NCI-H82 (cell line): Measurements from ENCODE around the gene ARMC10.
"Not testable (repeated sequence)": the region's sequence is repeated elsewhere in the genome, so short reads cannot be mapped to it uniquely, and the experiment has no call there.

Source experiments
- DNase-seq: peaks from one replicate; lab custom pipeline; 2025; lab: John Stamatoyannopoulos, UW

The ARMC10 gene

DNA sequence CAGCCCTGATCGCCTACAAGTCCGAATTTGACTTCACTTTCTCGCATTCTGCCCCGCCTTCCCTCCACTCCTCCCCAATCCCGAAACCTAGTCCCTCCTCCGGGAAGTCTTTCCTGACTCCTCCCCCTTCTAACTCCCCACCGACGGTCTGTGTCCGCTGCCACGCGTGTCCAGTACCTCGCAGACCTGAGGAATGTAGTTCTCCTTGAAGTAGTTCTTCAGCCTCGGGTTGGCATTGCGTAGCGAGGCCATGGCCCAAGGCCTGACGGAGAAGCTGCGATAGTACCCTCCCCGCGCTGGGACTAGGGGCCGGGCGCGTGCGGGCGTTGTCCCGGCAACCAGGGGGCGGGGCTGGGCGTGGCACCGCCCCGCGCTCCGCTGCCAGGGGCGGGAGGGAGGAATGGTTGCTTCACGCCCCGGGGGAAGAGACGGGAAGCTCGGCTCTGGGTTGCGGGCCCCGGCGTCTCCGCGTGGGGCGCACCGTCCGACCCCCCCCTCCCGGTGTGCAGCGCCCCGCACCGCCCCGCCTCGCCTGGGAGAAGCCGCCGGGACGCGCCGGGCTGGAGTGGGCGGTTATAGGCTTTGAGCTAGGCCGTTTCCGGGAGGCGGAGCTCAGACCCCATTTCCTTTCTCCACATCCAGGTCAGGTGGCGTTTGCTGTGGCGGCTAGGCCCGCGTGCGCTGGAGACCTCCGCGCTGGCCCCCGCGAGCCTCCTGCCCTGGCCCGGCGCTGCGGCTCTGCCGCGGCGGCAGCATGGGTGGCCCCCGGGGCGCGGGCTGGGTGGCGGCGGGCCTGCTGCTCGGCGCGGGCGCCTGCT is at the start of gene ARMC10, which contains the start of gene FBXL13:
Gene ARMC10 (plus strand): TSS at position 622 of the 818 bp plus-strand sequence. CDS start 133 bp downstream, at position 755.
Gene FBXL13 (minus strand): TSS at position 278 of the 818 bp plus-strand sequence.
- DNase-seq, result peak; percentile 93

DNA sequence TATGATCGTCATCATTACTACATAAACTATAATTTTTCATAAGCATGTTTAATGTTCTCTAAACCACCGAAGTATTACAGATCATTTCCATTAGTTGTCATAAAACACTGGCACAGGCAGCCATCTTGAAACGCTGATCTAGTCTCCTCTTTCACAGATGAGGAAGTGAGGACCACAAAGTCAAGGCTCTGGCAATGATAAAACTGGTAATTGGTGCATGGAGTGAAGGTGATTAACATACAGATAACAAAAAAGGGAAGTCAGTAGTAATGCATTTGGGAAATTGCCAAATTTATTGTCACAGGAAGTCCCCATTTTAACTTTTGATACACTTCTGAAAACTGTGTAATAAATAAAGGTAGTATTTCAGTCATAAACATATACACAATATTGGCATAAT is 49.6 kb upstream of the ARMC10 start:
- no peak for DNase-seq

DNA sequence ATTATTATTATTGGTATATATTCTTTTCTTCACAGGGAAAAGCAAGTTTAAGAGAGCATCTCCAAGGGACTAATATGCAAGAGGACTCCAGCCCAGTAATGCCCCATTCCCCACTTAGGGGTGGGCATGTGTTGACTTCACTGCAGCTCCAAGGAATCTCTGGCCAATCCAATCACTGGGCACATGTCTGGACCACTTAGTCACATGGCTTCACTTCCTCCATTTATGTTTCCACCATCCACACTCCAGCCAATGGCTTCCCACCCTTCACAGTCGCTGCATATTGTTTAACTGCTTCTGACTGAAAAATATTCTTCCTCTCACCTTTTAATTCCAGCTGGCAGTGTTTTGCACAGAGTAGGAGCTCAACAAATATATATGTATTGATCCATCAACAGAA is 43.9 kb upstream of the ARMC10 start:
- DNase-seq, result no peak

DNA sequence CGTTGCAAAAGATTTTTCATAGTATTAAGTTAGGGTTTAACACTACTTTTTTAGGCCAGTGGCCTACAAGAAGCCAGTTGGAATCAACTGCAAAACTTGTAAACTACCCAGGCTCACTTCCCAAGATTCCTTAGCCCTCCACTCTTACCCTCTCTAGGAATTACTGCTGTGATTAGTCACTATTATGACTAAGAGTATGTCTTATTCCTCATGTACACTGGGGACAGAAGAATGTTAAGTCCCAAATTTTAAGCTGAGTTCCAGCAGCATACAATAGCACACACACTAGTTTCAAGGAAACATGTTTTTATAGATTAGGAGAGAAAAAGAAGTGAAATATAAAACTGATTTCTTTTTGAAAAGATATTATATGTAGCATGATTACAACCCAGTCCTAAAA is 43.2 kb upstream of the ARMC10 start:
- DNase-seq, result no peak

DNA sequence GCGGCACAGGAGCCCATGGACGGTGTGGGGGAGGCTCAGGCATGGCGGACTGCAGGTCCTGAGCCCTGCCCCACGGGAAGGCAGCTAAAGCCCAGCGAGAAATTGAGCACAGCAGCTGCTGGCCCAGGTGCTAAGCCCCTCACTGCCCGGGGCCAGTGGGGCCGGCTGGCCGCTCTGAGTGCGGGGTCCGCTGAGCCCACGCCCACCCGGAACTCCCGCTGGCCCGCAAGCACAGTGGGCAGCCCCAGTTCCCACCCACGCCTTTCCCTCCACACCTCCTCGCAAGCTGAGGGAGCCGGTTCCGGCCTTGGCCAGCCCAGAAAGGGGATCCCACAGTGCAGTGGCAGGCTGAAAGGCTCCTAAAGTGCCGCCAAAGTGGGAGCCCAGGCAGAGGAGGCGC is 40.6 kb upstream of the ARMC10 start:
- DNase-seq, result not testable (repeated sequence)

DNA sequence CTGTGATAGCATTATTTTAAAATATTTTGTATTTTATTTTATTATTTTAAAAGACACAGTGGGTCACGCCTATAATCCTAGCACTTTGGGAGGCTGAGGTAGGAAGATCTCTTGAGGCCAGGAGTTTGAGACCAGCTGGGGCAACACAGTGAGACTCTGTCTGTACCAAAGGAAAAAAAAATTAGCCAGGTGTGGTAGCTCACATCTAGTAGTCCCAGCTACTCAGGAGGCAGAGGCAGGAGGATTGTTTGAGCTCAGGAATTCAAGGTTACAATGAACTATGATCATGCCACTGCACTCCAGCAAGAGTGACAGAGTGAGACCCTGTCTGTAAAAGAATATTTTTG is 37.5 kb upstream of the ARMC10 start:
- DNase-seq, result no peak

DNA sequence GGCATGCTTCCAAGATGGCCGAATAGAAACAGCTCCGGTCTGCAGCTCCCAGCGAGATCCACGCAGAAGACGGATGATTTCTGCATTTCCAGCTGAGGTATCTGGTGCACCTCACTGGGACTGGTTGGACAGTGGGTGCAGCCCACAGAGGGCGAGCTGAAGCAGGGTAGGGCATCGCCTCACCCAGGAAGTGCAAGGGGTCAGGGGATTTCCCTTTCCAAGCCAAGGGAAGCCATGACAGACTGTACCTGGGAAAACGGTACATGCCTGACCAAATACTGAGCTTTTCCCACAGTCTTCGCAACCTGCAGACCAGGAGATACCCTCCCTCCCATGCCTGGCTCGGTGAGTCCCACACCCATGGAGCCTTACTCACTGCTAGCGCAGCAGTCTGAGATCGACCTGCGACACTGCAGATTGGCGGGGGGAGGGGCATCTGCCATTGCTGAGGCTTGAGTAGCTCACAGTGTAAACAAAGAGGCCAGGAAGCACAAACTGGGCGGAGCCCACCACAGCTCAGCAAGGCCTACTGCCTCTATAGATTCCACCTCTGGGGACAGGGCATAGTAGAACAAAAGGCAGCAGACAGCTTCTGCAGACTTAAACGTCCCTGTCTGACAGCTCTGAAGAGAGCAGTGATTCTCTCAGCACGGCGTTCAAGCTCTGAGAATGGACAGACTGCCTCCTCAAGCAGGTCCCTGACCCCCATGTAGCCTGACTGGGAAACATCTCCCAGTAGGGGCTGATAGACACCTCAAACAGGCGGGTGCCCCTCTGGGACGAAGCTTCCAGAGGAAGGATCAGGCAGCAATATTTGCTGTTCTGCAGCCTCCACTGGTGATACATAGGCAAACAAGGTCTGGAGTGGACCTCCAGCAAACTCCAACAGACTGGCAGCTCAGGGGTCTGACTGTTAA is 36.9 kb upstream of the ARMC10 start:
- DNase-seq, result peak; percentile 26

DNA sequence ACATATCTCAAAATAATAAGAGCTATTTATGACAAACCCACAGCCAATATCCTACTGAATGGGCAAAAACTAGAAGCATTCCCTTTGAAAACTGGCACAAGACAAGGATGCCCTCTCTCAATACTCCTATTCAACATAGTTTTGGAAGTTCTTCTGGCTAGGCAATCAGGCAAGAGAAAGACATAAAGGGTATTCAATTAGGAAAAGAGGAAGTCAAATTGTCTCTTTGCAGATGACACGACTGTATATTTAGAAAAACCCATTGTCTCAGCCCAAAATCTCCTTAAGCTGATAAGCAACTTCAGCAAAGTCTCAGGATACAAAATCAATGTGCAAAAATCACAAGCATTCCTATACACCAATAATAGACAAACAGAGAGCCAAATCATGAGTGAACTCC is 33.1 kb upstream of the ARMC10 start:
- DNase-seq, result not testable (repeated sequence)

DNA sequence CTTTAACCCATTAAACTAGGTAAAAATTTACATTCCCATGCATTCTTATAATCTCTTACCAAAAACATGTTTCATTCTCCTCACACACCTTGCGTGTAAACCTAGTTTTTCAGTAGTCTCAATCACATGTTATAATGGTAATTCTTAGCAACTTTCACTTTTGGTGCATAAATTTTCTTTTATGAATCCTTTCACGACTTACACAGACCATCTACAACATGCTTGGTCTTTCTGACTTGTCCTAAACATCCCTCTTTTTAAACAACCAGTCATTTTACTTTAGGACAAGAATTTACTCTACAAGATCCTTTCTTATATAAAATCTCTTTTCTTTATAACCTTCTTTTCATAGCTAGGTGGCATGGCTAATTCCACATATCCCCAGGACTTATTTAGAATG is 26.1 kb upstream of the ARMC10 start:
- peak; percentile 14 for DNase-seq

DNA sequence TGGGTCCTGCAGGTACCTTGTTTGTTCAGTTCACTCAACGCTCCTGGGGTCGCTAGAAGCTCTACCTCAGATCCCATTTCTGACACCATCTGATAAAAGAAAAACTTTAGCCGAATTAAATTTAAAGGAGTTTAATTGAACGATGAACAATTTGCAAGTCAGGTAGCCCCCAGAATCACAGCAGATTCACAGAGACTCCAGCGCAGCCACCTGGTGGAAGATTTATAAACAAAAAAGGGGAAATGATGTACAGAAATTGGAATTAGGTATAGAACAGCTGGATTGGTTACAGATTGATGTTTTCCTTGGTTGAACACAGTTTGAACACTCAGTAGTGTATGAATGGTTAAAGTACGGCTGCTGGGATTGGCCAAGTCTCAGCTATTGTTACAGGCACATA is 23.4 kb upstream of the ARMC10 start:
- no peak for DNase-seq

DNA sequence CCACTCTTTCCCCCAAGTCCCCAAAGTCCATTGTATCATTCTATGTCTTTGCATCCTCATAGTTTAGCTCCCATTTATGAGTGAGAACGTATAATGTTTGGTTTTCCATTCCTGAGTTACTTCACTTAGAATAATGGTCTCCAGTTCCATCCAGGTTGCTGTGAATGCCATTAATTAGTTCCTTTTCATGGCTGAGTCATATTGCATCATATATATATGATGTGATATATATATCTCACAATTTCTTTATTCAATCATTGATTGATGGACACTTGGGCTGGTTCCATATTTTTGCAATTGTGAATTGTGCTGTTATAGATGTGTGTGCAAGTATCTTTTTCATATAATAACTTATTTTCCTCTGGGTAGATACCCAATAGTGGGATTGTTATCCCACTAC is 18.9 kb upstream of the ARMC10 start:
- DNase-seq, result not testable (repeated sequence)

DNA sequence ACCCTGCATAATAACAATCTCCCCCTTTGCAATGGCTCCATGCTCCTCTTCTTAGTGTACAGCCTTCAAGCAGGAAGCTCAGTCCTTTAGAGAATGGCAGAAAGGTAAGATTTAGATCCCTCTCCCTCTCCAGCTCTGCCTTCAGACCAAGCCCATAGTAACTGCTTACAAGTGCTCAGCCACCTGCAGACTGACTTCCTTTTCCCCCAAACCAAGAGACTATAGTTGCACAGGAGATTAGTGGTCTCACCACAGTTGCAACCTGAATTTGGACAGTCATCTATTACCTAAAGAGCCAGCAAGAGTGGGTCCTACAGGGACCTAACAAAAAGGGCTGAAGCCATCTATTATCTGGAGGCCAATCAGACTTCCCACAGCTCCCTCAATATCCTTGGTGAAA is 16.8 kb upstream of the ARMC10 start:
- DNase-seq, result no peak

DNA sequence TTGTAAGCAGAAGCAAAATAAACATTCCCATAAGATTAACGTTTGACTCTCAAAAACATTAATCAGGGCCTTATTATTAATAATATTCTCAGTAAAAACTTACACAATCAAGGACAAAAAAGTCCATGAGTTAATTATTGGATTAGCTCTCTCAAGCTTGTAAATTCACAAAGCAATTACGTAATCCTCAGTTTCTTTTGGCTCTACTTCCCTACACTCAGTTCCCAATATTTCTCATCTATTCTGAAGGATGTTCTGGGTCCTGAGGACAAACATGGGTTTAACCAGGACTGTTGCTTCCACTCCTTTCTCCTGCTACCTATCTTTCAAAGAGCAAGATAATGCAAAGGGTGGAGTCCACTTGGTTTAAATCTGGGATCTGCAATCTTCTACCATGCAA is 15.5 kb upstream of the ARMC10 start:
- DNase-seq, result no peak

DNA sequence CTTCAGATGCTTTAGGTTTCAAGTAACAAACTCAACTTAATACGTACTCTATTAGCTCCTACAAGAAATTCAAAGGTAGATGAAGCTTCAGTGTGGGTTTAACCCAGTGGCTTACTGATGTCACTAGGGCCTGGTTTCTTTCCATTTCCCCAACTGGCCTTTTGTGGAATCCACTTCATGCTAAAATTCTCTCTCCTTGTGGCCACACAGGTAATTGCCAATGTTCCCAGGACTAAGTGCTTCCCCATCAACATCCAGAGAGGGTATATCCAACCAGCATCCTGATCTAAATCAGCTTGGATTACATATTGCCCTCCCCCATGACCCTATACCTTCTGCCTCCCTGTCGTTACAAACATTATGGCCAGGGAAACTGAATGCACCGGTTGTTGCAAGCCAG is 11.0 kb upstream of the ARMC10 start:
- no peak for DNase-seq

DNA sequence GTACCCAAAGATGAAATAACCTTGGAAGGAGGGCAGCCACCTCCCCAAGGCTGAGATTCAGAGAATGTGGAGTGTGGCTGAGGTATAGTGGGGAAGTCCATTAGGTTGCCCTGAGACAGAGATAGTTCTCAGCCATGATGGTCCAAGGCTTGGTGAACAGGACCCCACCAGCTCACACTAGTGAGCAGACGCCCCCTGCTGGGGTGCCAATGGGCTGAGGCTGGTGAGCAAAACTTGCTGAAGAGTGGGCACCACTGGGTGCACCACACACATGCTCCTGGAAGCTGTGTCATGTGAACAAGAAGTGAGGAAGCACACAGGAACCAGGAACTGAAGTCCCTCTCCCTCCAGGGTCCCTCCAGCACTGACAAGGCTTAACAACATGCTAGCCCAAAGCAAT is 9.3 kb upstream of the ARMC10 start:
- DNase-seq, result peak; percentile 75

DNA sequence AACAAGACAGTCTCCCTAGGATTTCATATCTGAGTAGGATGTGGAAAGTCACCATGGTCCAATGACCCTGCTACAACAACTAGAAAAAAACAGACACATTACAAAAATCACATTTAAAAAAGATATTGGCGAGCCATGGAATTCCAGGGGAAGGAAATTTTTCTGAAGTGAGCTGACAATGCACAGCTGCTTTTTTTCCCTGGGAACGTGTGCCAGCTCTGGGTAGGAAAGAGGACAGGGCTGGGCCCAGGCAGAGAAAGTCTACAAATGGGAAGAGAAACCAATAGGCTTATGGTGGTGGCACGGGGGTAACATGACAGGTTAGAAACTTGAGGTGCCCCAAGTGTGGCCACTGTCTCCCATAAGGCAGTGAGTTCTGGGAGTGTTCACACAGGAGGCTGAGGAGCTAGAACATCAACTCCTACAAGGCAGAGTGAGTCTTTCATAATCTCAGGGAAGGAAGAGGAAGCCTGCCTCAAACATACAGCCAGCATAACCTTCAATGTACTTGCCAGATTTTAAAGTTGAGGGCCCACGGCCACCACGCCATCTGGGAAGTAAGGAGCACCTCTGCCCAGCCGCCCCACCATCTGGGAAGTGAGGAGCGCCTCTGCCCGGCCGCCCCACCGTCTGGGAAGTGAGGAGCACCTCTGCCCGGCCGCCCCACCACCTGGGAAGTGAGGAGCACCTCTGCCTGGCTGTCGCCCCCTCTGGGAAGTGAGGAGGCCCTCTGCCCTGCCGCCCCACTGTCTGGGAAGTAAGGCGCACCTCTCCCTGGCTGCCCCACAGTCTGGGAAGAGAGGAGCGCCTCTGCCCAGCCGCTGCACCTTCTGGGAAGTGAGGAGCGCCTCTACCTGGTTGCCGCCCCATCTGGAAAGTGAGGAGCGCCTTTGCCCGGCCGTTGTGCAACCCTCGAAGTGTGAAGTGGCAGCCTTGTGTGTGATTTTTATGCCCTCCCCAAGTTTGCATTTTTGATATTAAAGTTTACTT is 6.2 kb upstream of the ARMC10 start:
- no peak for DNase-seq

DNA sequence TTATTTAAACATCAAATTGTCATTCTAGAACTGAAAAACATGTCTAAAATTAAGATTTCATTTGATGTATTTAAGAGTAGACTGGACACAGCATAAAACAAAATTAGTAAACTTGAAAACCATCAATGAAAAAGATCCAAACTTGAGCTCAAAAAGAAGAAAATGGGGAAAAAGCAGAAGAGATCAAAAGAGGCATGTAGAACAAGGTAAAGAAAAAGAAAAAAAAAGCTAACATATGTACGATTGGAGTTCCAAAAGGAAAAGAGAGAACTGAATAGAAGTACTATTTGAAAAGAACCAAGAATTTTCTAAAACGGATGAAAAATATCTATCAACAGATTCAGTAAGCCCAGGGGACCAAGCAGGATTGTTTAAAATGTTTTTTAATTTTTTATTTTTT is 3.9 kb upstream of the ARMC10 start:
- DNase-seq, result no peak

DNA sequence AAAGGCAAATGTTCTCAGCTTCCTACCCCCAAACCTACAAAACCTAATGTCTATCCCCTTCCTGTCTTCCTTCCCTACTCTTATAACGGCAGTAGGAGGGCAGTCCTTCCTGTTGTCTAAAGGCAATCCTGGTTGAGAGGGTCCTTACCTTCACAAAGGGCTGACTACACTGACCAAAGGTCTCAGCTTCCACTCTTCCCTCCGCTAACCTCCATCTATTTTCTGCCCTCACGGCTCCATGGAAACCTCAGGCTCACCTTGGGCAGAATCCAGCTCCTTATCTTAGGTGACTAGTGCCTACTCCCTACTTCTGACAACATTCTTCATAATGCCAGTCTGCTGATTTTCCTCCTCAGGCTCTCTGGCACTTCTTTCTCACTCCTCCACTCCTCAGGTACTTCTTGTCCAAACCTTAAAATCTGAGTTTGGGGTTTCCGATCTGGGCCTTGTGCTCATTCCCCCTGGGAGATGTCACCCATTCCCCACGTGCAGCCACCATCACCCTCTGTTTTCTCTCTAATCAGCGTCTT is 886 bp upstream of the ARMC10 start:
- DNase-seq, result no peak

DNA sequence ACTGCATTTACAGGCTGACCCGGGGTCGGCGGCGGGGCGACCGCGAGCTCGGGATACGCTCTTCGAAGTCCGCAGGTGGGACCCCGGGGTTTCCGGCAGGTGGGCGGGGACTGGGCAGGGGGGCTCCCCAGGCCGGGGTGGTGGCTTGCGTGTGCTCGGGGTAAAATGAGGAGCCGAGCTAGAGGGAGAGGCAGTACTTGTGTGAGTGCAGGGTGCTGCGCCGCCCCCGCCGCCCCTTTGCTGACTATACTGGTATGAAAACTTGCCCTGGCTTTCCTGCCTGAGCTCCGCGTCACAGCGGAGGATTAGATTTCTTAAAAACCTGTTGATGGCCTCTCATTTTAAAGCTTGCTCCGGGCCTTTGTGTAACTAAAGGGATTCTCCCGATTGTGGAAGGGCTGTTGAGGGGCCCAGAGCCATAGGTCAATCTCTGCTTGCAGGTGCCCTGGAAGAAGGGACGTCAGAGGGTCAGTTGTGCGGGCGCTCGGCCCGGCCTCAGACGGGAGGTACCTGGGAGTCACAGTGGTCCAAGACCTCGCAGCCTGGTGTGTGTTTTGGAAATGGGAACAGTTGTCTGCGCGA is 488 bp downstream of the ARMC10 start:
- DNase-seq, result peak; percentile 65

DNA sequence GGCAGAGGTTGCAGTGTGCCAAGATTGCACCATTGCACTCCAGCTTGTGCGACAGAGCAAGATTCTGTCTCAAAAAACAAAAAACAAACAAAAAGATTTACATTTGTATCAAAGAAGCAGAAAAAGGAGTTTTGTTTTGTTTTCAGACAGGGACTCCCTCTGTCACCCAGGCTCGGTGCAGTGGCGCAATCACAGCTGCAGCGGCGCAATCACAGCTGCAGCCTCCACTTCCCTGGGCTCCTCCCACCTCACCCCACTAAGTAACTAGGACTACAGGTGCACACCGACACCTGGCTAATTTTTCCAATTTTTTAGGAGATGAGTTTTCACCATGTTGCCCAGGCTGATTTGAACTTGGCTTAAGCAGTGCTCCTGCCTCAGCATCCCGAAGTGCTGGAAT is 1.8 kb downstream of the ARMC10 start:
- DNase-seq, result no peak

DNA sequence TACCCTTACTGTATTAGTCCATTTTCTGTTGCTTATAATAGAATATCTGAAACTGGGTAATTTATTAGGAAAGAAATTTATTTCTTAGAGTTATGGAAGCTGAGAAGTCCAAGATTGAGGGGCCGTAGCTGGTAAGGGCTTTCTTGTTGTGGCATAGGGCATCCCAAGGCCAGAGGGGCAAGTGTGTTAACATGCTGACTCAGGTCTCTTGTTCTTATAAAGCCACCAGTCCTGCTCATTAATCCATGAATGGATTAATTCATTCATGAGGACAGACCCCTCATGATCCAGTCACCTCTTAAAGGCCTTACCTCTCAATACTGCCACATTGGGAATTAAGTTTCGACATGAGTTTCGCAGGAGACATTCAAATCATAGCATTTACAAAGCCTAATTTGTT is 2.4 kb downstream of the ARMC10 start:
- DNase-seq, result peak; percentile 34
